H1 (cell line): ENCODE results near the gene H6PD. TPM values are rescaled to one million over a fixed set of nuclear protein-coding genes. Genes with fewer than 3 reads are reported as not detected.

ENCODE experiments used
- CTCF ChIA-PET: fragments of 300-600 bp; sonication (Branson Sonifier 250); formaldehyde crosslinking; loops from one replicate; lab custom pipeline; 2021; ENCODE audit not compliant: partially characterized antibody; lab: Charles Lee
- POLR2A ChIA-PET: fragments of 300-600 bp; sonication (Branson Sonifier 250); formaldehyde crosslinking; loops from one replicate; lab custom pipeline; 2021; ENCODE audit warnings: inconsistent platforms; ENCODE audit not compliant: partially characterized antibody; lab: Charles Lee
- DNase-seq, 2 experiments: peaks; one replicate each; pipeline versions ENCODE4 v3.0.0 to v3.0.0-alpha.2; 2010 to 2022; ENCODE audit warnings: low spot score in 2 of 2, low read depth in 1 of 2, mixed read lengths in 1 of 2
- FAIRE-seq: peaks from 2 replicates; lab custom pipeline; 2011; peaks lifted over from hg19 to GRCh38; lab: Jason Lieb, UNC
- H2AFZ ChIP-seq: 2 replicates; pipeline ENCODE4 v1.8.1; 2012; ENCODE audit warnings: low read length, inconsistent platforms
- H2AK5ac ChIP-seq: 2 replicates; pipeline ENCODE4 v1.6.1; 2013; ENCODE audit warnings: low read depth, low read length
- H2BK120ac ChIP-seq: replicated peaks from 2 replicates; pipeline ENCODE3; 2013; ENCODE audit warnings: low read depth, low read length, inconsistent platforms
- H2BK12ac ChIP-seq: 2 replicates; pipeline ENCODE4 v1.6.1; 2013; ENCODE audit warnings: low read depth, low read length
- H2BK15ac ChIP-seq: 2 replicates; pipeline ENCODE4 v1.6.1; 2013; ENCODE audit warnings: low read length
- H2BK20ac ChIP-seq: 2 replicates; pipeline ENCODE4 v1.6.1; 2013; ENCODE audit warnings: low read length
- H2BK5ac ChIP-seq: 2 replicates; pipeline ENCODE4 v1.6.1; 2013; ENCODE audit warnings: low read depth, low read length
- H3K14ac ChIP-seq: 2 replicates; pipeline ENCODE4 v1.6.1; 2013; ENCODE audit warnings: inconsistent platforms; ENCODE audit not compliant: insufficient read length
- H3K18ac ChIP-seq: 2 replicates; pipeline ENCODE4 v1.6.1; 2013; ENCODE audit warnings: low read length; ENCODE audit errors: extremely low read depth
- H3K23ac ChIP-seq: 2 replicates; pipeline ENCODE4 v1.6.1; 2013; ENCODE audit warnings: inconsistent platforms; ENCODE audit not compliant: insufficient read length
- H3K23me2 ChIP-seq: 2 replicates; pipeline ENCODE4 v1.6.1; 2013; ENCODE audit warnings: low read depth, low read length
- H3K27ac ChIP-seq: 2 replicates; pipeline ENCODE4 v1.6.1; 2011; ENCODE audit warnings: low read depth, low read length, inconsistent platforms
- H3K27me3 ChIP-seq, 4 experiments: replicated peaks in 1 of 4; 1 replicate in 1 of 4; 2 replicates in 3 of 4; pipeline versions ENCODE4 v1.6.1 to v1.8.1; 2011 to 2013; ENCODE audit warnings: low read length in 3 of 4, mild to moderate bottlenecking in 3 of 4, inconsistent platforms in 2 of 4, mixed read lengths in 2 of 4, moderate library complexity in 1 of 4; ENCODE audit not compliant: control insufficient read depth in 3 of 4, insufficient read depth in 3 of 4; ENCODE audit errors: extremely low read depth in 1 of 4
- H3K36me3 ChIP-seq, 4 experiments: 2 replicates each; pipeline versions ENCODE4 v1.6.1 to v1.8.1; 2011 to 2013; ENCODE audit warnings: mild to moderate bottlenecking in 4 of 4, low read length in 3 of 4, moderate library complexity in 2 of 4, control low read depth in 1 of 4, inconsistent platforms in 1 of 4; ENCODE audit not compliant: insufficient read depth in 4 of 4, control insufficient read depth in 2 of 4
- H3K4ac ChIP-seq: replicated peaks from 2 replicates; pipeline ENCODE3; 2013; ENCODE audit warnings: low read length, low read depth, mixed read lengths, inconsistent platforms; ENCODE audit not compliant: insufficient read length
- H3K4me1 ChIP-seq, 4 experiments: replicated peaks in 1 of 4; 1 replicate in 1 of 4; 2 replicates in 3 of 4; pipeline versions ENCODE4 v1.6.1 to v1.8.1; 2011 to 2013; ENCODE audit warnings: low read length in 3 of 4, inconsistent platforms in 2 of 4, mixed read lengths in 1 of 4; ENCODE audit not compliant: insufficient read depth in 4 of 4, control insufficient read depth in 3 of 4
- H3K4me2 ChIP-seq, 2 experiments: 2 replicates each; pipeline versions ENCODE4 v1.6.1 to v1.8.1; 2011 to 2013; ENCODE audit warnings: low read depth in 2 of 2, low read length in 2 of 2, control low read depth in 1 of 2, inconsistent platforms in 1 of 2, mild to moderate bottlenecking in 1 of 2; ENCODE audit not compliant: insufficient read depth in 1 of 2
- H3K4me3 ChIP-seq, 4 experiments: fragments of 200-600, 300-600 bp in 1 of 4; sonication (generic), shearing (Covaris generic), sonication (Bioruptor Twin) in 1 of 4; 2 replicates each; pipeline versions ENCODE4 v1.5.1 to v1.8.1; 2011 to 2016; ENCODE audit warnings: low read length in 4 of 4, low read depth in 3 of 4, control low read depth in 2 of 4, inconsistent platforms in 2 of 4, mild to moderate bottlenecking in 2 of 4, mixed read lengths in 1 of 4, moderate library complexity in 1 of 4; ENCODE audit not compliant: insufficient read depth in 2 of 4; ENCODE audit errors: extremely low read depth in 1 of 4
- H3K56ac ChIP-seq: replicated peaks from 2 replicates; pipeline ENCODE3; 2013; ENCODE audit warnings: low read depth, mild to moderate bottlenecking, mixed read lengths, low read length, inconsistent platforms; ENCODE audit not compliant: insufficient read length
- H3K79me1 ChIP-seq: 2 replicates; pipeline ENCODE4 v1.6.1; 2013; ENCODE audit warnings: low read depth, low read length, control low read depth
- H3K79me2 ChIP-seq, 2 experiments: 2 replicates each; pipeline versions ENCODE4 v1.6.1 to v1.8.1; 2012 to 2013; ENCODE audit warnings: low read length in 2 of 2, mild to moderate bottlenecking in 2 of 2, inconsistent platforms in 1 of 2; ENCODE audit not compliant: insufficient read depth in 2 of 2, control insufficient read depth in 1 of 2
- H3K9ac ChIP-seq, 4 experiments: replicated peaks in 1 of 4; 1 replicate in 1 of 4; 2 replicates in 3 of 4; pipeline versions ENCODE4 v1.6.1 to v1.8.1; 2011 to 2013; ENCODE audit warnings: low read depth in 3 of 4, low read length in 3 of 4, control low read depth in 2 of 4, mild to moderate bottlenecking in 2 of 4, moderate library complexity in 2 of 4, inconsistent platforms in 1 of 4; ENCODE audit errors: extremely low read depth in 1 of 4
- H3K9me3 ChIP-seq, 2 experiments: 2 replicates each; pipeline versions ENCODE4 v1.6.1 to v1.8.1; 2012 to 2013; ENCODE audit warnings: mild to moderate bottlenecking in 2 of 2, moderate library complexity in 2 of 2, control low read depth in 1 of 2, inconsistent platforms in 1 of 2, low read depth in 1 of 2, low read length in 1 of 2, mixed read lengths in 1 of 2; ENCODE audit not compliant: insufficient read depth in 2 of 2
- H4K20me1 ChIP-seq, 2 experiments: replicated peaks in 1 of 2; 2 replicates each; pipeline versions ENCODE3 to v1.8.1; 2011 to 2013; ENCODE audit warnings: inconsistent platforms in 2 of 2, low read length in 2 of 2, mild to moderate bottlenecking in 1 of 2; ENCODE audit not compliant: insufficient read depth in 2 of 2, control insufficient read depth in 1 of 2
- H4K5ac ChIP-seq: 2 replicates; pipeline ENCODE4 v1.6.1; 2013; ENCODE audit warnings: low read length, low read depth, mixed read lengths, inconsistent platforms; ENCODE audit not compliant: insufficient read length
- H4K8ac ChIP-seq: 2 replicates; pipeline ENCODE4 v1.8.0; 2013; ENCODE audit warnings: mild to moderate bottlenecking, moderate library complexity, low read length, inconsistent platforms; ENCODE audit not compliant: insufficient read depth; ENCODE audit errors: extremely low read depth
- H4K91ac ChIP-seq: replicated peaks from 2 replicates; pipeline ENCODE3; 2013; ENCODE audit warnings: low read length, mixed read lengths, inconsistent platforms; ENCODE audit not compliant: insufficient read length
- GABPA ChIP-seq: IDR thresholded peaks from 2 replicates; pipeline ENCODE4 v1.6.1; 2011; ENCODE audit warnings: mild to moderate bottlenecking, low read length, moderate library complexity, borderline replicate concordance; ENCODE audit not compliant: insufficient read depth
- NRF1 ChIP-seq: IDR thresholded peaks from 2 replicates; pipeline ENCODE4 v1.6.1; 2011; ENCODE audit warnings: mild to moderate bottlenecking, low read depth, low read length, improper control_type of control experiment
- SIRT6 ChIP-seq: IDR thresholded peaks from one replicate; pipeline ENCODE4 v1.7.1; 2012; ENCODE audit warnings: low read length, inconsistent platforms
- SP2 ChIP-seq: IDR thresholded peaks from 2 replicates; pipeline ENCODE4 v1.6.1; 2012; ENCODE audit warnings: mild to moderate bottlenecking, low read length, inconsistent platforms
- WGBS, 2 experiments: shearing (Covaris generic) in 1 of 2; methylation state at CpG; one replicate each; pipeline versions ENCODE4 v1.1.6 to v1.1.7; 2013 to 2015; ENCODE audit warnings: low lambda C conversion rate in 2 of 2, mixed read lengths in 2 of 2, inconsistent platforms in 1 of 2, low coverage in 1 of 2, missing lambda C conversion rate in 1 of 2; ENCODE audit not compliant: insufficient replicate concordance in 2 of 2, insufficient coverage in 1 of 2, insufficient read length in 1 of 2; ENCODE audit errors: extremely low coverage in 1 of 2, missing lambda C conversion rate in 1 of 2; 5-methylcytosine and 5-hydroxymethylcytosine counted together
- polyA plus RNA-seq, 7 experiments: library from polyadenylated mRNA; depleted of rRNA in 3 of 7; stranded (reverse) in 5 of 7; unstranded in 2 of 7; fragments of >200 nt in 5 of 7; fragments of 200-250 nt in 2 of 7; gene quantifications; 1 replicate in 5 of 7; 2 replicates in 1 of 7; 4 replicates in 1 of 7; pipeline versions ENCODE4 v1.2.1 to v1.2.3, GENCODE V29; 2011 to 2013; ENCODE audit warnings: missing spikeins in 2 of 7, mixed read lengths in 2 of 7
- total RNA-seq: library from RNA; stranded (reverse); fragmentation: NEBNext Ultra II Directional; extraction: Animal tissue kit (Norgen Biotek cat#: 25700); gene quantifications from 2 replicates; pipeline ENCODE4 v1.2.1, GENCODE V29; 2021
- TF ChIP-seq, protein P1 (sequence below): IDR thresholded peaks from 2 replicates; pipeline ENCODE4 v1.6.1; 2011; ENCODE audit warnings: low read depth, mild to moderate bottlenecking, low read length; ENCODE audit not compliant: insufficient read depth

H6PD gene
- total and polyA plus RNA-seq, 2 of the 8 experiments (the other 6 are each of a cell fraction or from before 2014, with no cell fraction given): 3.6 to 3.8 TPM

- Histone ChIP-seq H3K23me2 (no peaks in the 10 kb centered on the region), H3K4me2 (no peak overlapping the region), H2AK5ac (peak overlapping the region; percentile 48; the same call in 1 of the 2 replicates), H3K27me3 (peaks cover 0 to 2% (median 0%) of the 10 kb centered on the region in 4 experiments; a peak in 1 of 7 replicates), H3K27ac (no peak overlapping the region), H3K56ac (no peak overlapping the region), H2BK12ac (no peak overlapping the region), H2AFZ (no peak overlapping the region), H3K79me1 (no peaks in the 10 kb centered on the region), H2BK5ac (no peak overlapping the region), H3K36me3 (no peaks in the 10 kb centered on the region), H4K5ac (no peak overlapping the region), H3K4ac (no peak overlapping the region), H3K18ac (no peak overlapping the region), H4K91ac (no peak overlapping the region), H3K23ac (no peak overlapping the region), H3K79me2 (no peaks in the 10 kb centered on the region), H2BK20ac (no peak overlapping the region), H4K8ac (peak overlapping the region; percentile 28; the same call in 1 of the 2 replicates), H2BK15ac (no peak overlapping the region), H3K4me1 (peaks cover 12 to 37% (median 26%) of the 10 kb centered on the region in 4 experiments), H3K14ac (no peak overlapping the region), H4K20me1 (peaks cover 0 to 2% of the 10 kb centered on the region in 2 experiments), H3K9ac (no peak overlapping the region), H3K4me3 (no peak overlapping the region), H3K9me3 (no peaks in the 10 kb centered on the region), H2BK120ac (no peak overlapping the region)
- CTCF ChIA-PET: interaction anchor here (1.6 kb wide), 1 partner anchor 28 kb away, joined by 4 read pairs; no protein-coding TSS in a partner anchor
- TF ChIP-seq SIRT6 (no peak), SP2 (no peak), NRF1 (no peak), GABPA (no peak)
- TF ChIP-seq, protein P1, sequence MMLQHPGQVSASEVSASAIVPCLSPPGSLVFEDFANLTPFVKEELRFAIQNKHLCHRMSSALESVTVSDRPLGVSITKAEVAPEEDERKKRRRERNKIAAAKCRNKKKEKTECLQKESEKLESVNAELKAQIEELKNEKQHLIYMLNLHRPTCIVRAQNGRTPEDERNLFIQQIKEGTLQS: no peak
- POLR2A ChIA-PET: interaction anchor here (0.6 kb wide), 1 partner anchor 8 kb away, joined by 3 read pairs; no protein-coding TSS in a partner anchor
- FAIRE-seq: no peak
- DNase-seq: no peak
- WGBS, 2 experiments: 84% methylated on average over 20 of the region's 28 CpGs; no CpG with 5 or more reads in 1 of the 2 experiments
Measured at GRCh38 chr1:9317591-9318417, 83.2 kb downstream of the H6PD start.
